Esophagus squamous epithelium (tissue), 4 donors: Measurements from ENCODE around the gene CBR3.

Source experiments
- CTCF ChIP-seq, 6 experiments: fragments of 450-650 bp in 4 of 6; fragments of 200-600 bp in 2 of 6; sonication (generic) in 2 of 6; IDR thresholded peaks; one replicate each; pipeline ENCODE4 v1.5.1; 2016 to 2019; ENCODE audit warnings: antibody characterized with exemption in 6 of 6, mild to moderate bottlenecking in 4 of 6, moderate library complexity in 4 of 6
- POLR2A ChIP-seq, 4 donors: fragments of 450-650 bp; IDR thresholded peaks; one replicate each; pipeline ENCODE4 v1.6.1; 2017; ENCODE audit warnings: antibody characterized with exemption in 4 of 4, mild to moderate bottlenecking in 4 of 4, moderate library complexity in 3 of 4

GRCh38 chr21:36155603-36156338 lies 20.9 kb downstream of the CBR3 start:
- TF ChIP-seq CTCF (IDR thresholded peaks at IDR 0.05): no peak
- TF ChIP-seq POLR2A (IDR thresholded peaks at IDR 0.05): peak in 3 of 4 donors; percentile 91 to 96 (median 93)
